Panc1 (cell line): ENCODE data around the gene SLC9A3.

Experiments
- CTCF ChIP-seq: fragments of 450-650 bp; IDR thresholded peaks from 2 replicates; pipeline ENCODE4 v1.5.1; 2017; ENCODE audit warnings: mild to moderate bottlenecking
- POLR2AphosphoS5 ChIP-seq: IDR thresholded peaks from 2 replicates; pipeline ENCODE4 v1.6.1; 2012; ENCODE audit warnings: mild to moderate bottlenecking, low read depth, low read length, moderate library complexity
- REST ChIP-seq, 2 experiments: IDR thresholded peaks; 2 replicates each; pipeline ENCODE4 v1.6.1; 2011 to 2012; ENCODE audit warnings: low read depth in 2 of 2, control low read depth in 1 of 2, low read length in 1 of 2, mild to moderate bottlenecking in 1 of 2, moderate library complexity in 1 of 2; ENCODE audit not compliant: insufficient read depth in 1 of 2
- SIN3A ChIP-seq: IDR thresholded peaks from 2 replicates; pipeline ENCODE4 v1.6.1; 2012; ENCODE audit warnings: low read depth, mild to moderate bottlenecking, low read length, moderate library complexity, borderline replicate concordance; ENCODE audit not compliant: insufficient read depth
- TCF7L2 ChIP-seq: IDR thresholded peaks from 2 replicates; pipeline ENCODE4 v1.6.1; 2011; ENCODE audit warnings: mild to moderate bottlenecking, low read depth, low read length, inconsistent platforms

- TF ChIP-seq REST (IDR thresholded peaks at IDR 0.05; ENCODE audit: insufficient read depth in 1 of 2, low read depth in 2 of 2, low read length in 1 of 2) (no peak), CTCF (no peak), SIN3A (no peak), POLR2AphosphoS5 (no peak), TCF7L2 (no peak)
Observed at GRCh38 chr5:543755-544674, 19.8 kb upstream of the SLC9A3 start.
